Esophagus muscularis mucosa (tissue), 4 donors: ENCODE data around the gene NAB1. TPM values are rescaled to one million over a fixed set of nuclear protein-coding genes. Genes with fewer than 3 reads are reported as not detected.

Source experiments
- DNase-seq: peaks from one replicate; pipeline ENCODE4 v3.0.0-alpha.2; 2017; ENCODE audit errors: extremely low spot score
- H3K27ac ChIP-seq, 4 donors: fragments of 200-600 bp; sonication (generic); replicated peaks in 1 of 4; 1 replicate in 3 of 4; 2 replicates in 1 of 4; pipeline ENCODE4 v1.5.1; 2016 to 2019; ENCODE audit warnings: mild to moderate bottlenecking in 1 of 4
- H3K27me3 ChIP-seq, 4 donors: fragments of 200-600 bp; sonication (generic); one replicate each; pipeline versions ENCODE4 v1.5.1 to v1.6.0; 2016 to 2019
- H3K36me3 ChIP-seq, 4 donors: fragments of 200-600 bp; sonication (generic); one replicate each; pipeline ENCODE4 v1.5.1; 2016 to 2019
- H3K4me1 ChIP-seq, 4 donors: fragments of 200-600 bp; sonication (generic); one replicate each; pipeline ENCODE4 v1.5.1; 2016 to 2019
- H3K4me3 ChIP-seq, 4 donors: fragments of 200-600 bp; sonication (generic); 1 replicate in 2 of 4; 2 replicates in 2 of 4; pipeline ENCODE4 v1.5.1; 2016 to 2019; ENCODE audit warnings: mild to moderate bottlenecking in 4 of 4, moderate library complexity in 1 of 4
- H3K9me3 ChIP-seq, 4 donors: fragments of 200-600 bp; sonication (generic); 1 replicate in 3 of 4; 2 replicates in 1 of 4; pipeline ENCODE4 v1.5.1; 2016 to 2019
- CTCF ChIP-seq, 3 experiments: fragments of 200-600 bp in 2 of 3; fragments of 450-650 bp in 1 of 3; sonication (generic) in 2 of 3; IDR thresholded peaks; one replicate each; pipeline ENCODE4 v1.5.1; 2017 to 2019; ENCODE audit warnings: antibody characterized with exemption in 3 of 3, mild to moderate bottlenecking in 2 of 3, moderate library complexity in 1 of 3
- EP300 ChIP-seq: sonication (generic); formaldehyde crosslinking; IDR thresholded peaks from one replicate; pipeline ENCODE4 v1.6.1; 2017; ENCODE audit warnings: antibody characterized with exemption
- POLR2A ChIP-seq: fragments of 450-650 bp; IDR thresholded peaks from one replicate; pipeline ENCODE4 v1.6.1; 2017; ENCODE audit warnings: antibody characterized with exemption, moderate library complexity, mild to moderate bottlenecking, low read depth
- POLR2AphosphoS5 ChIP-seq, 2 donors: sonication (generic); formaldehyde crosslinking; IDR thresholded peaks; one replicate each; pipeline ENCODE4 v1.6.1; 2017; ENCODE audit warnings: antibody characterized with exemption in 2 of 2
- WGBS: methylation state at CpG from one replicate; pipeline ENCODE4 v1.1.5; 2018; 5-methylcytosine and 5-hydroxymethylcytosine counted together
- intact Hi-C: fragments of 100-400 bp; cut with DNase I; formaldehyde crosslinking; loops from one replicate; pipeline ENCODE4 v1.15.1; 2023
- total RNA-seq, 4 donors: library from RNA; depleted of rRNA; stranded (reverse); fragments of >200 nt; gene quantifications; one replicate each; pipeline versions ENCODE4 v1.1.0 to v1.2.1, GENCODE V29; 2016

Gene NAB1, protein sequence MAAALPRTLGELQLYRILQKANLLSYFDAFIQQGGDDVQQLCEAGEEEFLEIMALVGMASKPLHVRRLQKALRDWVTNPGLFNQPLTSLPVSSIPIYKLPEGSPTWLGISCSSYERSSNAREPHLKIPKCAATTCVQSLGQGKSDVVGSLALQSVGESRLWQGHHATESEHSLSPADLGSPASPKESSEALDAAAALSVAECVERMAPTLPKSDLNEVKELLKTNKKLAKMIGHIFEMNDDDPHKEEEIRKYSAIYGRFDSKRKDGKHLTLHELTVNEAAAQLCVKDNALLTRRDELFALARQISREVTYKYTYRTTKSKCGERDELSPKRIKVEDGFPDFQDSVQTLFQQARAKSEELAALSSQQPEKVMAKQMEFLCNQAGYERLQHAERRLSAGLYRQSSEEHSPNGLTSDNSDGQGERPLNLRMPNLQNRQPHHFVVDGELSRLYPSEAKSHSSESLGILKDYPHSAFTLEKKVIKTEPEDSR
- 10 to 100 TPM; 59.8 to 88.5 (median 78.8) TPM for total RNA-seq

DNA sequence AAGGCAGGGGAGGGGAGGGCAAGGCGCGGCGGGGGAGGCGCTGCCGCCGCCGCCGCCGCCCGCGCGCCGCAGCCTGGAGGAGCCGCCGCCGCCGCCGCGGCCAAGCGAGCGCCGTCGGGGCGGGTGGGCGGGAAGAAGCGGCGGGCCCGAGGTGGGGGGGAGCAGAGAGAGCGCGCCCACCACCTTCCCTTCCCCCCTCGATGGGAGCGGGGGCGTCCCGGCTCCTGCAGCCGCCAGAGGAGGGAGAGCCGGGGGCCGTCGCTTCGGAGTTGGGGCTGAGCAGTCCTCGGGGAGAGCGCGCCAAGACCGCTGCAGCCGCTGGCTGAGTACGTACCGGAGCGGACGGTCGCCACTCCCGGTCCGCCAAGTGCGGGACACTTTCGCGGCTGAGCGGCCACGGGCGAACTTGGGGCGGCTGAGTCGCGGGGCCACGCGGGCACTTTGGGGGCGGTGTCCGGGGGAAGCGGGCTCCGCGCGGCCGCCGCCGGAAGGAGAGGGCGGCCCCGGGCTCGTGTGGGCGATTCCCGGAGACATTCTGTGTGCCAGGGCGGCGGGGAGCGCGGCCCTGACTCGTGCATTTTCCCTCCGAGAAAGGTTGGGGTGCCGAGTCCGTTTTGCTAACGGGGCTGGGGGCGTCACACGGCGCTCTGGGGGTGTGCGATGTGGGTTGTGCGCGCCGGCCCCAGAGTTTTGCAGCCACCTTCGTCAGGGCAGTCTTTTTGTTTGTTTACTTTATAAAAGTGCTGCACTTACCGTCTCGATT, at the start of gene NAB1:
Gene NAB1 (plus strand): TSS at position 49 of the 763 bp plus-strand sequence. CDS start 10,094 bp downstream, outside the sequence.
- H3K4me3 ChIP-seq: peak within 1 kb of the TSS; percentile 73 to 95 (median 86)
- no peaks in the 10 kb centered on the region for H3K9me3 ChIP-seq
- 2% methylated on average over 36 of the region's 95 CpGs for WGBS
- H3K36me3 ChIP-seq: no peaks in the 10 kb centered on the region
- H3K27me3 ChIP-seq: no peaks in the 10 kb centered on the region
- peaks cover 5 to 74% (median 60%) of the 10 kb centered on the region in 4 donors for H3K4me1 ChIP-seq
- DNase-seq: no peak
- no peak for TF ChIP-seq CTCF (IDR thresholded peaks at IDR 0.05)
- TF ChIP-seq POLR2AphosphoS5 (IDR thresholded peaks at IDR 0.05): no peak
- TF ChIP-seq POLR2A: no peak
- no peak for TF ChIP-seq EP300
- H3K27ac ChIP-seq: peak within 1 kb of the TSS; percentile 91 to 96 (median 94)
- intact Hi-C loops: no loop called here

DNA sequence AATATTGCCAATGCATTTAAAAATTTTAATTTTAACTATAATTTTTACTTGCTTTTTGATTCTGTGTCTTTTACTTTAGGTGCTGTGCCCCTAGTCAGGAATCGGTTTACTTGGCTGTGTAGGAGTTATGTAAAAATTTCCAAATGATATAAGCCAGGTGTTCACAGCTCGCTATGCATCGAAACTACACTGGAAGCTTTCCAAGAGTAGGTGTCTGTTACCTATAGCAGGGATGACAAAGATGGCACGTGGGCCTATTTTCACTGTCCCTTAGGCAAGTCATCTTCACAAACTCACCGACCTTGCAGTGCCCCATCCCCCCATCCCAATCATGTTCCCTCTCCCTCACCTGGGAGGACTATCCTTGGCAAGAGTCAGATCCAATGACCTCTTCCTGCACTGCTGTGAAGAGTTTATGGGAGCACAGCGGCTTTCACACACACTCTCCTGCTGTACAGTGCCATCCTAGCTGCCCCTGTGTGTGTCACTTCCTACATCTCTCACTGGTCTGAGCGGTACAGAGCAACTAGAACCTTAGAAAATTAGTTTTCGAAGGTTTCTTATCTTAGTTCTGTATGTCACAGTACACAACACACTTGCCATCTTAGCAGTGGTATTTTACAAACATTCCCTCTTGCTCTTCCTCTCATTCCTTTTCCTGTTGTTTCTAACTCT, 49.2 kb upstream of the NAB1 start:
- no peak overlapping the region for H3K4me3 ChIP-seq
- TF ChIP-seq EP300: no peak
- TF ChIP-seq POLR2AphosphoS5 (IDR thresholded peaks at IDR 0.05): no peak
- TF ChIP-seq CTCF (IDR thresholded peaks at IDR 0.05): no peak
- no peak for TF ChIP-seq POLR2A
- intact Hi-C loops: no loop called here
- no peaks in the 10 kb centered on the region for H3K27me3 ChIP-seq
- H3K27ac ChIP-seq: no peak overlapping the region
- no peaks in the 10 kb centered on the region for H3K36me3 ChIP-seq
- H3K9me3 ChIP-seq: no peaks in the 10 kb centered on the region
- peak; percentile 64 for DNase-seq
- H3K4me1 ChIP-seq: no peaks in the 10 kb centered on the region
- 81% methylated on average over 8 of the region's 8 CpGs for WGBS

DNA sequence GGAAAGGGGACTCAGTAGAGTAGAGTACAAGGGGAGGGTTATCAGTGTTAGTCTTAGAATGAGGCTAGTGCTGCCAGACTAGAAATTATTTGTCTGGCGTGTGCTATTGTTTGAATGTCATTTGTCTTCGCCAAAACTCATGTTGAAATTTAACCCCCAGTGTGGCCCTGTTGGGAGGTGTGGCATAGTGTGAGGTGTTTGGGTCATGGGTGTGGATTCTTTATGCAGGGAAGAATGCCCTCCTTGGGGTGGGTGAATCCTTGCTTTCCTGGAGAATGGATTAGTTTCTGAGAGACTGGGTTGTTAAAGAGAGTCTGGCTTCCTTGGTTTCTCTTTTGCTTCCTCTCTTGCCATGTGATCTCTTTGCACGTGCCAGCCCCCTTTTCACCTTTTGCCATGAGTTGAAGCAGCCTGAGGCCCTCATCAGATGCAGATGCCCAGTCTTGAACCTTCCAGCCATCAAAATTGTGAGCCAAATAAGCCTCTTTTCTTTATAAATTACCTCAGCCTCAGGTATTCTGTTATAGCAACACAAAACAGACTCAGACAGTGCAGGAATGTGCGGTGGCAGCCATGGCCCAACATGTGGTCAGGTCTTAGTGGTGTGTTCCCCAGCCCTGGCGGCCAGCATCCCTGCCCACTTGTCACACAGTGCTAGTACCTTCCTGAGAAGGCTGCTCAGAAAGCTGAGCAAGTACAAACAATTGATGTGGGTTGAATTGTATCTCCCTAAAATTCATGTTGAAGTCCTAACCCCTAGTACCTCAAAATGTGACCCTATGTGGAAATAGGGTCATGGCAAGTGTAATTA, 48.4 kb upstream of the NAB1 start:
- WGBS: 81% methylated on average over 5 of the region's 5 CpGs

More for the DNA sequence above, 48.4 kb upstream of the NAB1 start:
- H3K36me3 ChIP-seq: no peaks in the 10 kb centered on the region
- intact Hi-C loops: no loop called here
- H3K9me3 ChIP-seq: no peaks in the 10 kb centered on the region
- H3K4me1 ChIP-seq: no peaks in the 10 kb centered on the region
- no peak overlapping the region for H3K27ac ChIP-seq
- H3K4me3 ChIP-seq: no peak overlapping the region
- TF ChIP-seq POLR2A (no peak), EP300 (no peak), POLR2AphosphoS5 (IDR thresholded peaks at IDR 0.05) (no peak), CTCF (IDR thresholded peaks at IDR 0.05) (no peak)
- DNase-seq: peak; percentile 70
- H3K27me3 ChIP-seq: no peaks in the 10 kb centered on the region
